ENCODE measurements around the gene ANKRD44. TPM values are rescaled to one million over a fixed set of nuclear protein-coding genes. Genes with fewer than 3 reads are reported as not detected.

Gene ANKRD44
- total and polyA plus RNA-seq, 2 of the 8 experiments (the other 6 are each of a cell fraction or from before 2014, with no cell fraction given): 1.2 to 1.3 TPM

- TF ChIP-seq CHD7 (IDR thresholded peaks at IDR 0.05; ENCODE audit: insufficient replicate concordance, low read length) (no peak), SIRT6 (IDR thresholded peaks at IDR 0.05; ENCODE audit: low read length) (no peak), NRF1 (IDR thresholded peaks at IDR 0.05; ENCODE audit: low read depth, low read length) (no peak), RNF2 (IDR thresholded peaks at IDR 0.05; ENCODE audit: borderline replicate concordance, low read depth, low read length, missing control alignments, poor library complexity, severe bottlenecking) (no peak), SP4 (IDR thresholded peaks at IDR 0.05; ENCODE audit: low read length) (no peak), TCF12 (IDR thresholded peaks at IDR 0.05; ENCODE audit: low read depth, low read length) (no peak), HDAC6 (IDR thresholded peaks at IDR 0.05; ENCODE audit: low read depth, low read length) (no peak), SUZ12 (IDR thresholded peaks at IDR 0.05; ENCODE audit: low read length) (no peak), USF2 (IDR thresholded peaks at IDR 0.05; ENCODE audit: low read length) (no peak), CBX5 (IDR thresholded peaks at IDR 0.05; ENCODE audit: low read depth, low read length) (no peak), MAFK (IDR thresholded peaks at IDR 0.05; ENCODE audit: low read depth, low read length) (no peak)
Observed at GRCh38 chr2:196968516-196968915, 342.1 kb downstream of the ANKRD44 start (continued).

Data from H1 (cell line).